A375 (cell line): ENCODE results near the gene GORASP1. TPM values are rescaled to one million over a fixed set of nuclear protein-coding genes. Genes with fewer than 3 reads are reported as not detected.

Experiments used
- total RNA-seq: library from RNA; depleted of rRNA; stranded (reverse); fragments of >200 nt; shearing (Covaris generic); gene quantifications from 2 replicates; pipeline ENCODE4 v1.2.3, GENCODE V29; 2014; rRNA removed

GORASP1 gene
- total RNA-seq = 33.9 and 44.1 TPM in 2 replicates

DNA sequence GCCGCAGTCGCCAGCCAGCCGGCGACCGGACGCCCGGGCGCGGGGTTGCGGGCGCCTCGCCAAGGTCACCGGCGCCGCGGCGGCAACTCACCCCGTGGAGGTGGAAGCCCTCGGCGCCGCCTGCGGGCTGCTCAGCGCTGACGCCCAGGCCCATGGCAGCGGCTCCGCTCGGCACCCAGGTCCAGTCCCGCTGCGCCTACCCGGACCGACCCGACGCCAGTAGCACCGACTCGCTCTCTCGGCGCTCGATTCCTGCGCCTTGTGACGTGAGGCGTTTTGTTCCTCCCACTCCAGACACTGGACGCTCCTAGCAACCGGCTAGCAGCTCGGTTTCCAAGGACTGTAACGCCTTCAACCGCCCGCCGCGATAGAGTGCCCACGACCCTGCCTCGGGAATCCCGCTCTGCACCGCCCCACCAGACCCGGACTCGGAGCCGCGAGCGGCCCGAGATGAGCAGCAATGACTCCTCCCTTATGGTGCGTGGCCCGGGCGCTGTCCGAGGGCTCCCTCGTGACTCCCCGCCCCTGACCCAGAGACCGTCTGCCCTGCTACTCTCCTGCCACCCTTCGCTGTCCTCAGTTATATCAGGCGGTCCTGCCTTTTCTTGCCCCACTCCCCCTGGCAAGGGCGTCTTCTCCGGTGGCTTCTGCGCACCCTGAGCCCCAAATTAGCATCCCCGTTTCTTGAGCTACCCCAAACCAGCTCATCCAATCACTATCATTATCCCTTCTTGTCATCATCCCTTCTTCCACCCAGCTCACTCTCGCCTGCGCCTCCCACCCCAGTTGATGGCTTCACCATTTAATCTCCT, at the start of gene GORASP1, which contains the start of gene TTC21A:
Gene GORASP1, minus strand, starts transcription at position 240 of the 812 bp plus-strand sequence. Its CDS starts 86 bp downstream, at position 154.
Gene TTC21A, plus strand, starts transcription at position 293 of the 812 bp plus-strand sequence. Its CDS starts 158 bp downstream, at position 451.

GRCh38 chr3:39051649-39052561, 55.5 kb downstream of the GORASP1 start, which contains the start of the genes SCN11A and WDR48:
SCN11A (minus strand) TSS chr3:39051944; CDS start chr3:38950362, 101,582 bp downstream.
WDR48 (plus strand) TSS chr3:39052016; CDS start chr3:39052026, 10 bp downstream.

Other genes starting within 250 kb of the GORASP1 start
- gene SCN11A, start 55.7 kb downstream of the GORASP1 start, total RNA-seq = not detected in 2 replicates
- gene WDR48, start 55.6 kb downstream of the GORASP1 start, total RNA-seq = 28.4 and 28.7 TPM in 2 replicates
- gene TTC21A, start 53 bp upstream of the GORASP1 start, total RNA-seq = 2.6 and 3.9 TPM in 2 replicates
- gene CSRNP1, start 46.0 kb upstream of the GORASP1 start, total RNA-seq = 51.4 and 61.8 TPM in 2 replicates
- not detected in 2 replicates for gene XIRP1, start 85.0 kb upstream of the GORASP1 start, total RNA-seq
- gene CX3CR1, start 172.4 kb upstream of the GORASP1 start, total RNA-seq = not detected in 2 replicates
- gene CCR8, start 222.1 kb upstream of the GORASP1 start, total RNA-seq = not detected in 2 replicates